GM12875 (cell line): ENCODE measurements around the gene ATP1A2.

Source experiments
- H3K4me3 ChIP-seq: one replicate; pipeline ENCODE4 v1.5.1; 2011; ENCODE audit warnings: low read depth, low read length, control low read depth
- CTCF ChIP-seq: IDR thresholded peaks from 2 replicates; pipeline ENCODE4 v1.5.1; 2011; ENCODE audit warnings: low read depth, mild to moderate bottlenecking, control low read depth, inconsistent platforms, low read length, moderate library complexity, borderline replicate concordance; ENCODE audit not compliant: insufficient read depth

The ATP1A2 gene

GRCh38 chr1:160086456-160086892 is 29.1 kb upstream of the ATP1A2 start:
- H3K4me3 ChIP-seq, result no peak overlapping the region
- no peak for TF ChIP-seq CTCF

DNA sequence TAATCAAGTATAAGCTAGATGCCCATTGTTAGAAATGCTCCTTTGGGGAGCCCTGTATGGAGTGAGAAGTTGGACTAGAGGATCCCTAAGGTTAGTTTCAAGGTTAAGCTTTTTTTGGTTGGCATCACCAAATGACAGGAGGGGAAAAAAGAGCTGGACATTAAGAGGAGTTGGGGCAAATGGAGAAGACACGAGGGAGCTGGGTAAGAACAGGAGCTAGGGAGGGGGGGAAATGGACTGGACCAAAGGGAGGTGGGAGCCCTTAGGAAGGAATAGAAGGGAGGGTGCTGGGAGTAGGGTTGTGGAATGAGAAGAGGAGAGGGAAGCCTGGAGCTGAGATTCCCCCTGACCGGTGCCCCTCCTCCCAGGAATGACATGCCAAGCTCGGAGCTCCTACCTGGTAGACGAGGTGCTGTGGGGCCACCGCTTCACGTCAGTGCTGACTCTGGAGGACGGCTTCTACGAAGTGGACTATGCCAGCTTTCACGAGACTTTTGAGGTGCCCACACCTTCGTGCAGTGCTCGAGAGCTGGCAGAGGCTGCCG is 28.4 kb upstream of the ATP1A2 start:
- no peak for TF ChIP-seq CTCF
- H3K4me3 ChIP-seq, result no peak overlapping the region

GRCh38 chr1:160089883-160090282 is 25.7 kb upstream of the ATP1A2 start:
- TF ChIP-seq CTCF, result no peak
- no peak overlapping the region for H3K4me3 ChIP-seq

DNA sequence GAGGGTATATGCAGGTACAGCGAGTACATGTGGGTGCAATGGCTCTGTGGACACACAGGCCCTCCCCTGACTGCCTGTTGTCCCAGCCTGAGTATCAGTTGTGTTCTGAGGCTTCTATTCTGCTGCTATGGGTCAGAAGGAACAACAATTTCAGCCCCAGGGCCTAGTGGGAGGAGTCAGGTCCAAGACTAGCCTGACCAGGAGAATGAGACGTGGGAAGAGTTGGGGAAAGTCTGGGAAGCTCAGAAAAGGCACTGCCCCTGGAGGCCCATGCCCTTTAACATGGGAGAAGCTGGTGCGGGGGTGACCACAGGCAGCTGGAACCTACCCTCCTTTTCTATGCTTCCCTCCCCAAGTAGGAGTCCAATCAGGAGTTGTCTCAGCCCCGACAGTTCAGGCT is 24.8 kb upstream of the ATP1A2 start:
- no peak for TF ChIP-seq CTCF

DNA sequence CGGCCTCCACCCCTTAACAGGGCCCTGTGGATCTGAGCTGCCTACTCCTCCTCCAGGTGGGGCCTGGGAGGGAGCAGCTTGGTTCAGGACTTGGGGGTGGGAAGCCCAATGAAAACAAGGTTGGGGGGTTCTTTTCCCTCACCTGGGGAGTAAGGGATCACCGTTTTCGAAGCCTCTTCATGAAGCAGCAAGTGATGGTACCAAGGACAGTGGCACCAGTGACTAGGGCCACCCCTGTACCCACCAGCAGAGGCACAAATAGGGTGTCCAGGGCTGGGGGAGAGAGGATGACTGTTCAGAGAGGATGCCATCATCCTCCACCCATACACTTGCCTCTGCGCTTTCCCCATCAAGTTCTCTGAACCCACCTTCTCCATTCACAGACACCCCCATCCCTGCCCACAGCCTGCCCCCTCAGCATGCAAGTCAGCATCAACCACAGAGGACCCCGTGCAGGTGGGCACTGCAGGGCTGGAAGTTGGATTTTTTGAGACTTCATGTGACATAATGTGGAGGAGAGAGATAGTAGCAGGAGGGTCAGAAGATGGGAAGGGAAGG is 23.8 kb upstream of the ATP1A2 start:
- no peak for TF ChIP-seq CTCF
- H3K4me3 ChIP-seq, result no peak overlapping the region

More for the DNA sequence above, 24.8 kb upstream of the ATP1A2 start:
- H3K4me3 ChIP-seq, result no peak overlapping the region

GRCh38 chr1:160092366-160093068 is 23.0 kb upstream of the ATP1A2 start:
- no peak overlapping the region for H3K4me3 ChIP-seq
- TF ChIP-seq CTCF, result no peak

GRCh38 chr1:160093069-160093395 is 22.5 kb upstream of the ATP1A2 start:
- no peak overlapping the region for H3K4me3 ChIP-seq
- TF ChIP-seq CTCF, result no peak
